HFFc6 (cell line): ENCODE measurements around the gene UBC. TPM values are rescaled to one million over a fixed set of nuclear protein-coding genes. Genes with fewer than 3 reads are reported as not detected.

Experiments
- DNase-seq: peaks from one replicate; pipeline ENCODE4 v3.0.0-alpha.2; 2018
- H3K27ac Mint-ChIP-seq: 2 replicates; pipeline ENCODE4 v1.8.0; 2020; ENCODE audit warnings: mild to moderate bottlenecking, mixed read lengths
- H3K27me3 Mint-ChIP-seq: 2 replicates; pipeline ENCODE4 v1.8.0; 2021; ENCODE audit warnings: mild to moderate bottlenecking, moderate library complexity, mixed read lengths; ENCODE audit not compliant: insufficient read depth
- H3K36me3 Mint-ChIP-seq: 2 replicates; pipeline ENCODE4 v1.8.0; 2021; ENCODE audit warnings: low read depth, mixed read lengths
- H3K4me1 Mint-ChIP-seq: 2 replicates; pipeline ENCODE4 v1.8.0; 2020; ENCODE audit warnings: low read depth, mixed read lengths
- H3K4me3 Mint-ChIP-seq: 2 replicates; pipeline ENCODE4 v1.8.0; 2020; ENCODE audit warnings: mild to moderate bottlenecking, moderate library complexity, mixed read lengths
- H3K9me3 Mint-ChIP-seq: 2 replicates; pipeline ENCODE4 v1.8.0; 2020; ENCODE audit warnings: mild to moderate bottlenecking, mixed read lengths
- CTCF ChIP-seq: fragments of 200-600 bp; sonication (generic); IDR thresholded peaks from 2 replicates; pipeline ENCODE4 v1.5.0; 2021; ENCODE audit warnings: antibody characterized with exemption, mild to moderate bottlenecking
- total RNA-seq, 6 experiments: library from RNA; stranded (reverse); fragmentation: NEBNext Ultra II Directional; extraction: Animal tissue kit (Norgen Biotek cat#: 25700); gene quantifications; 2 replicates in 1 of 6; 3 replicates in 5 of 6; pipeline ENCODE4 v1.2.3, GENCODE V29; 2021

UBC gene
- total RNA-seq, 6 experiments from 2014 or later: 1,112 to 1,171 (median 1,143) TPM

DNA sequence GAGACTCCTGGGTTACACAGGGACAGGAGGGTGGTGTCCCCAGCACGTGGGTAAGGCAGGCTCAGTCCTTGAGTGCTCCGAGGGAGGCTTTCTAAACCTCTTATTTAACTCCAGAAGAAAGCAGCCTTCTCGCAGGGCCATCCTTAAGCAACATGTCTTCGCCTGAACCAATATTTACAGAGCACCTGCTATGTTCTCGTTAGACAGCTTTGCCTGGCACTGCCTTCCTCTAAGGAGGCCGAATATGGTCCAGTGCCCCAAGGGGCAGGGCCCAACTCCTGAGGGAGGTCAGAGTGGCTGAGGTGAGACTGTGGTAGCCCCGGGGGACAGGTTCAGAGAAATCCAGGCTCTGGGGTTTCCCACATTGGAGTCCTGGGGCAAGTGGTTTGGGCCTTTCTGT lies 48.7 kb downstream of the UBC start:
- TF ChIP-seq CTCF: no peak

DNA sequence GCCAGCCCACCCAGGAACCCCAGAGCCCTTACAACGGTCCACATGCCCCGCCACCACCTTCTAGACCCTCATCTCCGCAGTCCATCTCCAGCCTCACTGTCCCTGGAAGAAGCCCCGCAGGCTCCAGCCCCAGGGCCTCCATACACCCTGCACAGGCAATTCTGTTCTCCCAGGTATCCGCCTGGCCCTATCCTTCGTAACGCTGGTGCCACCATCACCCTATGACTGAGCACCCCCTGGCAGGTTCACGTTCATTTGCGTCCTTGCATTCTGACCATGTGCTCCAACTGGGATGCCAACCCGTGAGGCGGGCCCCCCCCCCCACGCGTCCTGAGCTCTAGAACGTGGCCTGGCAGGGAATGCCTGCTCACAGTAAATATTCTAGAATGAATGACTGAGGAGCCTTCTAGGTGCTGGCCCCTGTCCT lies 50.1 kb downstream of the UBC start:
- TF ChIP-seq CTCF: no peak
- peak overlapping the region; percentile 88 for H3K27ac Mint-ChIP-seq

More for the DNA sequence above, 48.7 kb downstream of the UBC start:
- Mint-ChIP-seq H3K4me1 (peaks cover 24% of the 10 kb centered on the region), H3K36me3 (no peaks in the 10 kb centered on the region), H3K4me3 (no peak overlapping the region), H3K27ac (no peak overlapping the region), H3K9me3 (no peaks in the 10 kb centered on the region), H3K27me3 (peaks cover 6% of the 10 kb centered on the region)
- no peak for DNase-seq

GRCh38 chr12:124863416-124864325 lies 50.8 kb downstream of the UBC start, which contains the start of gene SCARB1:
TSS of gene SCARB1 (minus strand) at chr12:124863864. CDS start at chr12:124863720, 144 bp downstream.
- H3K36me3 Mint-ChIP-seq: no peaks in the 10 kb centered on the region

More for the DNA sequence above, 50.1 kb downstream of the UBC start:
- H3K9me3 Mint-ChIP-seq: no peaks in the 10 kb centered on the region
- peaks cover 2% of the 10 kb centered on the region for H3K27me3 Mint-ChIP-seq
- no peak for DNase-seq
- H3K36me3 Mint-ChIP-seq: no peaks in the 10 kb centered on the region
- H3K4me3 Mint-ChIP-seq: peak overlapping the region; percentile 75
- peaks cover 24% of the 10 kb centered on the region for H3K4me1 Mint-ChIP-seq

GRCh38 chr12:124862768-124863415 lies 51.6 kb downstream of the UBC start:
- H3K4me3 Mint-ChIP-seq: peak overlapping the region; percentile 89
- peak overlapping the region; percentile 61 for H3K27ac Mint-ChIP-seq
- no peaks in the 10 kb centered on the region for H3K36me3 Mint-ChIP-seq
- peaks cover 24% of the 10 kb centered on the region for H3K4me1 Mint-ChIP-seq
- no peaks in the 10 kb centered on the region for H3K9me3 Mint-ChIP-seq
- no peaks in the 10 kb centered on the region for H3K27me3 Mint-ChIP-seq
- peak; percentile 13 for DNase-seq
- TF ChIP-seq CTCF: no peak

More at GRCh38 chr12:124863416-124864325, 50.8 kb downstream of the UBC start, which contains the start of gene SCARB1:
- H3K9me3 Mint-ChIP-seq: no peaks in the 10 kb centered on the region
- no peak for TF ChIP-seq CTCF
- H3K4me3 Mint-ChIP-seq: peak within 1 kb of the TSS; percentile 89
- peaks cover 24% of the 10 kb centered on the region for H3K4me1 Mint-ChIP-seq
- H3K27ac Mint-ChIP-seq: peak within 1 kb of the TSS; percentile 88
- H3K27me3 Mint-ChIP-seq: no peaks in the 10 kb centered on the region
- peak; percentile 60 for DNase-seq

DNA sequence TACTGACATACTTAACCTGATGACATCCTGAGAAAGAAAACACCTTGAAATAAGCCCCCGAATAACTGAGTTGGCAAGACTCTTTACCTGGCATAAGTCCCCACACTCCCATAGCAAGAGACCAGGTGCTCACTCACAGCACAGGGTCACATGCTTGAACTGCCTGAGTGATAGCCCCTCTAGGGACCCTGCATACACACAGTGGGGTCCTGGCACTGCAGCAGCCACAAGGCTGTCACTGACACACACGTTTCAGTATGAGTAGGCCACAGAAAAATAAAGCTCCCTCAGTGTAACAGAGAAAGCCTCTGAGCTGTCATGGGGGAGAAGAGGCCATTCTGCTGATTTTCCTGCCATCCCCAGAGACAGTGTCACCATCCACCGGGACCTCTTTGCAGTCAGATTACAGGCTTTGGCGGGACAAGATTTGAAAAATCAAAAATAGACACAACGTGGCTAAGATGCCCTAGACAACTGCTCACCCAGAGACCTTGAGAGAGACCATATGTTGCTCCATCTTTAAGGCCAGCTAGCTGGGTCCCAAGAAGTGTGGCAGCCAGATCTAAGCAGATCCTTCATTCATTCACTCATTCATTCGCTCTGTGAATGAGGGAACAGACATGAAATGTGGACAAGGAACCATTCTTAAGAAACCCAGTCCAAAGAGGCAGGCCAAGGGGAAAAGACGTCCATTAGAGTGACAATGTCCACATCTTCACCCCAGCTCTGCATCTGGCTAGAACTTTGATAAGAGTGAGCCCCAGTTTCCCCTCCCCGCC lies 52.4 kb downstream of the UBC start:
- H3K27ac Mint-ChIP-seq: 0 out of 2 replicates have a peak overlapping the region, but pooled peaks have one; percentile 61
- peaks cover 3% of the 10 kb centered on the region; the same call in 1 of the 2 replicates for H3K27me3 Mint-ChIP-seq
- peak overlapping the region; percentile 89 for H3K4me3 Mint-ChIP-seq
- DNase-seq: no peak
- peaks cover 17% of the 10 kb centered on the region for H3K4me1 Mint-ChIP-seq
- no peaks in the 10 kb centered on the region for H3K36me3 Mint-ChIP-seq
- no peak for TF ChIP-seq CTCF
- H3K9me3 Mint-ChIP-seq: no peaks in the 10 kb centered on the region
